Hematopoietic multipotent progenitor cell treated with erythropoietin and hydrocortisone succinate and interleukin-3 and kit ligand, for 17 days (in vitro differentiated cells): ENCODE measurements around the gene RAVER1.
"Not testable (repeated sequence)": the region's sequence is repeated elsewhere in the genome, so short reads cannot be mapped to it uniquely, and the experiment has no call there.

Experiments used
- DNase-seq: peaks from one replicate; pipeline ENCODE4 v3.0.0-alpha.2; 2015; ENCODE audit warnings: low spot score

Gene RAVER1, protein sequence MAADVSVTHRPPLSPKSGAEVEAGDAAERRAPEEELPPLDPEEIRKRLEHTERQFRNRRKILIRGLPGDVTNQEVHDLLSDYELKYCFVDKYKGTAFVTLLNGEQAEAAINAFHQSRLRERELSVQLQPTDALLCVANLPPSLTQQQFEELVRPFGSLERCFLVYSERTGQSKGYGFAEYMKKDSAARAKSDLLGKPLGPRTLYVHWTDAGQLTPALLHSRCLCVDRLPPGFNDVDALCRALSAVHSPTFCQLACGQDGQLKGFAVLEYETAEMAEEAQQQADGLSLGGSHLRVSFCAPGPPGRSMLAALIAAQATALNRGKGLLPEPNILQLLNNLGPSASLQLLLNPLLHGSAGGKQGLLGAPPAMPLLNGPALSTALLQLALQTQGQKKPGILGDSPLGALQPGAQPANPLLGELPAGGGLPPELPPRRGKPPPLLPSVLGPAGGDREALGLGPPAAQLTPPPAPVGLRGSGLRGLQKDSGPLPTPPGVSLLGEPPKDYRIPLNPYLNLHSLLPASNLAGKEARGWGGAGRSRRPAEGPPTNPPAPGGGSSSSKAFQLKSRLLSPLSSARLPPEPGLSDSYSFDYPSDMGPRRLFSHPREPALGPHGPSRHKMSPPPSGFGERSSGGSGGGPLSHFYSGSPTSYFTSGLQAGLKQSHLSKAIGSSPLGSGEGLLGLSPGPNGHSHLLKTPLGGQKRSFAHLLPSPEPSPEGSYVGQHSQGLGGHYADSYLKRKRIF

DNA sequence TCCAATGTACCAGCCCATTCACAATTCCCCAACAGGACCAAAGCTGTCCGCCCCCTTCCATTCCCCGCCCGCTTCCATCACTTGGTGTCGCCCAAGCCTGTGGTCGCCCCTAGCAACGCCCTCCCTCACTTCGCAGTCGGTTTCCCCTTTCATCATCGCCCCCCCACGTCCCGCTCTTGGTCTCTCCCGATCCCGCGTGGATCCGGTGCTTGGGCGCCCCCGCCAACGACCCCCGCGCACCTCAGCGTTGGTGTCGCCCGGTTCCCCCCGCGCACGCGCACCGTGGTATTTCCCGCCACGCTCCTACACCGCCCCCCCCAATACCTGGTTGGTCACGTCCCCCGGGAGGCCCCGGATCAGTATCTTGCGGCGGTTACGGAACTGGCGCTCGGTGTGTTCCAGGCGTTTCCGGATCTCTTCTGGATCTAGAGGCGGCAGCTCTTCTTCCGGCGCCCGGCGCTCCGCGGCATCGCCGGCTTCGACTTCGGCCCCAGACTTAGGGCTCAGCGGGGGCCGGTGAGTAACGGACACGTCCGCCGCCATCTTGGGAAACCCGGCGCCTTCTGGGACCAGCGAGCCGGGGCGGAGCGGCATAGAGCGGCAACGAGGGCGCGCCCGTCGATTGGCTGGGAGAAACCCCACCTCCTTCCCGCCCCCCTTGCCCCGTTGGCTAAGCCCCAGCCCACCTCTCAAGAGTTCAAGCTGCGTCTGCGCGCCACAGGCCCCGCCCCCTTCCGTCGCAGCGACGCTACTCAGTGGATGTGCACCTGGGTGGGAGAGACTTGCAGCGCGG, at the start of gene RAVER1:
Gene RAVER1 (minus strand): TSS at position 565 of the 793 bp plus-strand sequence. CDS start 22 bp downstream, at position 543.
- peak; percentile 96 for DNase-seq

DNA sequence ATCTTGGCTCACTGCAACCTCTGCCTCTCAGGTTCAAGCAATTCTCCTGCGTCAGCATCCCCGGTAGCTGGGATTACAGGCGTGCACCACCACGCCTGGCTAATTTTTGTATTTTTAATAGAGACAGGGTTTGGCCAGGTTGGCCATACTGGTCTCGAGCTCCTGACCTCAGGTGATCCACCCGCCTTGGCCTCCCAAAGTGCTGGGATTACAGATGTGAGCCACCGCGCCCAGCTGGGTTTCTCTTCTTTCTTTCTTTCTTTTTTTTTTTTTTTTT, 49.8 kb upstream of the RAVER1 start:
- DNase-seq: not testable (repeated sequence)

DNA sequence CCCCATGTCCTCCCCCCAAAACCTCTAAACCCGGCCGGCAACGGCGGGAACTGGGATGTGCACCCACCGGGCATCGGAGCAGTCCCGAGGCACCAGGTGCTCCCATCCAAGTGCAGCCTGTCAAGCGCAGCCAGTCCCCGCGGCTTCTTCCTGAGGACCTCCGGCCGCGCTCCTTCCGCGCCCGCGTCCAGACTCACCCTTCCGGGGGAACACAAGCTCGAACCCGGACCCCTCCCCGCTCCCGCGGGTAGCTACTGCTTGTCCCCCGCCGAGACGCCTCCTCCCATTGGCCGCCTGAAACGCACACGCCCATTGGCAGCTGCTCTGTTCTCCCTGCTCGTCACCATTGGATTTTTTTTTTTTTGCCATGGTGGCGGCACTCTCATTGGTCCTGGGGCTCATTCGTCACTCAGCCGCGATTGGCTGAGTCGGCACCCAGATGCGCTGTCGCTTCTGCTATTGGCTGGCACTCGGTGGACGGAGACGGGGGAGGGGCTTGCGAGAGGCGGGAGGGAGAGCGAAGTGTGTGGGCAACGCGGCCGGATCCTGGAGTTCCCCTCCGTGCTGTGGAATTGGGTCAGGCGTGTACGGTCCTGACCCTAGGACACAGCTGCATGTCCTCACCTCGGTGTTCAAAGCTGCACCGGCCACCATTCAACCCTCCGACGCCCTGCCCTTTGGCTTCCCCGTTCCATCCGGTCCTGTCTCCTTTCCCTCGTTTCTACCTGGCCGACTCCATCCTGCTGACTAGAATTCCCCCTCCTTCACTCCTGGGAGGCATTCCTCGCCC, 47.2 kb upstream of the RAVER1 start, which contains the start of gene TYK2:
Gene TYK2 (minus strand): TSS at position 260 of the 790 bp plus-strand sequence. CDS start 2,166 bp downstream, outside the sequence.
- DNase-seq: peak; percentile 98

DNA sequence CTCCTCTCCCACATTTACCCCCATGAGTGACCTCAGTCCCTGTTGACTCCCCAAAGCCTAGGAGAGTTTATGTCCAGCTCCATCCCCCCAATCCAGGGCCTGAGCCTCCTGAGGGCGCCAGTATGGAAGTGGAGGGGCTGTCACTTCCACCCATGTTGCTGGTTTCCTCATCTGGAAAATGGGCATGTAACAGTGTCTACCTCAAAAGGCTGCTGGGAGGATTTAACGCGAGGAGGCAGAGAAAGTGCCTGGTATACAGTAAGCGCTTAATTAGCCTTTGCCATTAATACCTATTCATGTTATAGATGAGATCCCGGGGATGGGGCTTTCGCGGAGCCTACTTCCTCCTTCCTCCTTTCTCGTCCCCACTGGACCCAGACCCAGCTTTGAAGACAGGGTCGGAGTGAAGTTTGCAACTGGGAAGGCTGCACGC, 46.6 kb upstream of the RAVER1 start:
- no peak for DNase-seq

DNA sequence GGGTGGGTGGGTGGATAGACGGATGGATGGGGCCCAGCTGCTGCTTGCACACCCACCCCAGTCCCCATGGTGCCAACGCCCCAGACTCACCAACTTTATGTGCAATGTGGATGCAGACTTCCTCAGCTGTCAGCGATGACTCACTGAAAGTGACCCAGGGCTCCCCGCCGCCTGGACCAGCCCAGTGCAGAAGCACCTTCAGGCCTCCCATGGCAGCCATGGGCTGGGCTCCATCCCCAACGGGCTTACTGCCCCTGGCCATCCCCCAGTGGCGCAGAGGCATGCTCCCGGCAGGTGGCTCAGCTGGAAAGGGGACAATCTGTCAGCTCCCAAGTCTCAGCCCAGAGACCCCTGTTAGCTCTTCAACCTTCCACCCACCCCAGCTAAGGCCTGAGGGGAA, 44.8 kb upstream of the RAVER1 start:
- DNase-seq: no peak

DNA sequence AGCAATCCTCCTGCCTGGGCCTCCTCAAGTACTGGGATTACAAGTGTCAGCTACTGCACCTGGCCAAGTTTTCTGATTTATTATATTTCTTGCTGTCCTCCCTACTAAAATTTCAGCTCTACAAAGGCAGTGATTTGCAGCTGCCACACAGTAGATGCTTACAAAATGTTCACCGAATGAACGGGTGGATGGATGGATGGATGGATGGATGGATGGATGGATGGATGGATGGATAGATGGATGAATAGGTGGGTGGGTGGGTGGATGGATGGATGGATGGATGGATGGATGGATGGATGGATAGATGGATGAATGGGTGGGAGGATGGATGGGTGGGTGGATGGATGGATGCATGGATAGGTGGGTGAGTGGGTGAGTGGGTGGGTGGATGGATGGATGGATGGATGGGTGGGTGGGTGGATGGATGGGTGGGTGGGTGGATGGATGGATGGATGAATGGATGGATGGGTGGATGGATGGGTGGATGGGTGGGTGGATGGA, 43.9 kb upstream of the RAVER1 start:
- not testable (repeated sequence) for DNase-seq

DNA sequence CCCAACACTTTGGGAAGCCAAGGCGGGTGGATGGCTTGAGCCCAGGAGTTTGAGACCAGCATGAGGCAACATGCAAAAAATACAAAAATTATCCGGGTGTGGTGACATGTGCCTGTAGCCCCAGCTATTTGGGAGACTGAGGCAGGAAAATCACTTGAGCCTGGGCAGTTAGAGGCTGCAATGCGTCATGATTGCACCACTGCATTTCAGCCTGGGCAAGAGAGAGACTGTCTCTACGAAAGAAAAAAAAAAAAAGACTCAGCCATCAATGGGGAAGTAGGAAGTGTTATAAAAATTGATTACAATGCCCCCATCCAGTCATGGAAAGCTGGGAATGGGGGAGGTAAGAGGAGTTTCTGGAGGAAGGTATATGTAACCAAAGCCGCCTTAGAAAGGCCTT, 41.6 kb upstream of the RAVER1 start:
- DNase-seq: no peak

DNA sequence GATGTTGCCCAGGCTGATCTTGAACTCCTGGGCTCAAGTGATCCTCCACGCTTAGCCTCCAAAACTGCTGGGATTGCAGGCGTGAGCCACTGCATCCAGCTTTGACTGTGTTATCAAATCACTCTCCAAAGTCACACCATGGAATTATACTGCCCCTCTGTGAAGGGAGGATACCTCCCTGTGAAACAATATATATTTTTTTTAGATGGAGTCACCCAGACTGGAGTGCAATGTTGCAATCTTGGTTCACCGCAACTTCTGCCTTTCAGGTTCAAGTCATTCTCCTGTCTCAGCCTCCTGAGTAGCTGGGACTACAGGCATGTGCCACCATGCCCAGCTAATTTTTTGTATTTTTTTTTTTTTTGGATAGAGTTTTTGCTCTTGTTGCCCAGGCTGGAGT, 39.4 kb upstream of the RAVER1 start:
- no peak for DNase-seq

DNA sequence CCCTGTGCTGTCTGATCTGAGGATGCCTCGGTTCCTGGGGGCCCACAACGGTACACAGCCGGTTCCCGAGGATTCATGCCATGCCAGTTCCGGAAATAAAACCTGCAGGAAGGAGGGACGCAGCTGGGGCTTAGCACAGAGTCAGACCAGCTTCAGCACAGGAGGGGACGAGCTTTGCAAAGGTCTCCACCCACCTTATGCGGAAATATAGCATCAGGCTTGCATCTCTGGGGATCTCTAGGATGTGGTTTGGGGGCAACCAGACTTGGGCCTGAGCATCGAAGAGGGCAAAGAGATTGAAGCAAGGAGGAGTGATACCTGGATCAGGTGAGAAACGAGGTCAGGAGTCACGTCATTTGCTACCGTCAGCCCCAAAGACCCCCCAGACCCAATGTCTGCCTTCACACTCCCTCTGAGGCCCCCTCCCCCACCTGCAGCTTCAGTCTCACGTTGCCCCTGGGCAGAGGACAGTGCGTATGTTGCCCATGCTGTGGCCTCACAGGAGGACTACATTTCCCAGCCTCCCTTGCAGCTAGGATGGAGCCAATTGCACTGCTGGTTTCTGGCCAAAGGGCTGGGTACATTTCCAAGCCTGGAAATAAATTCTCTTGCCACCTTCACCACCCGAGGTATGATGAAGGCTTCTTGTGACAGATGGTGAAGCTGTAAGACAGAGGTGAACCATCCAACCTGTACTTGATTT, 34.9 kb upstream of the RAVER1 start:
- DNase-seq: no peak

DNA sequence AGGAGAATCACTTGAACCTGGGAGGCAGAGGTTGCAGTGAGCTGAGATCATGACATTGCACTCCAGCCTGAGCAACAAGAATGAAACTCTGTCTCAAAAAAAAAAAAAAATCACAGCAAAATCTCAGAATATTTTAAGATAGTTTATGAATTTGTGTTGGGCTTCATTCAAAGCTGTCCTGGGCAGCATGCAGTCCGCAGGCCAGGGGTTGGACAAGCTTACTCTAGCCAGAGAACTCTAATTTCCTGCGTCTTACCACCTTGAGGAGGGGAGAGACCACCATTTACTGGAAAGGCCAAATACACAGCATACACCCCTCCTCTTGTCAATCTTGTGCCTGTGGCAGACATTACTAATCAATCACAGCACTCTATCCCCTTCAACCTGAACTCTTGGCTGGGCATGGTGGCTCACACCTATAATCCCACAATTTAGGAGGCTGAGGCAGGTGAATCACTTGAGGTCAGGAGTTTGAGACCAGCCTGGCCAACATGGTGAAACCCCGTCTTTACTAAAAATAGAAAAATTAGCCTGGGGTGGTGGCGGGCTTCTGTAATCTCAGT, 33.7 kb upstream of the RAVER1 start:
- not testable (repeated sequence) for DNase-seq

DNA sequence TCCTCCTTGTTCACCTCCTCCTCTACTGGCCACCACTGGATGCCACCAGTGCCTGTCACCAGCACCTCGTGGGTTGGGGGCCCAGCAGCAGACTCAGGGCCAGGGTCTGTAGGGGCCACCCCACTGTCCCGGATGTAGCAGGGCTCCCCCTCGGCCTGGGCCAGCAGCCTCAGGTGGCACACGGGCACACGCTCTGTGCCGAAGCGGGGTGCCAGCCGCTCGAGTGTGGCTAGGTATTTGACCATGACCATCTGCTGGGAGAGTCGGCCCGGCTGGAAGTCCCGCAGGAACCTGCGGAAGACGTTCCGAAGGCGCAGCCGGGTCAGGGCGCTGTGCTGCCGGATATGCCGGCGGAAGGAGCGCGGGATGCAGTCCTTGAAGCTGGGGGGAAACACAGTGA, 32.2 kb upstream of the RAVER1 start:
- no peak for DNase-seq

DNA sequence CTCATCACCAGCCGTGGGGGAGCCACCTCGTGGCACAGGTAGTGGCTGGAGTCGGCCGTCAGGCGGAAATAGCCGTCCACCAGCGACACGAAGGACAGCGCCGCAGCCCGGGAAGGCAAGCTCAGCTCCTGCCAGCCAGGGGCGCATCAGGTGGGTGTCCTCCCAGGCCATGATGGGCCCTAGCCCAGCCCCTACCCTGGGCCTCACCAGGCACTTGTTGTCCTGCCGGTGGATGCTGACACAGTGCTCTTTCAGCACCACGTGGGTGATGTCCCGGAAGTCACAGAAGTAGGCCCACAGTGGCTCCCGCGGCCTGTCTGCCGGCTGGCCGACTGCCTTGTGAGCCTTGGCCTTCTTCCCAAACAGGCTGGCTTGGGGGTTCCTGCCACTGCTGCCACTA, 31.3 kb upstream of the RAVER1 start:
- DNase-seq: no peak

DNA sequence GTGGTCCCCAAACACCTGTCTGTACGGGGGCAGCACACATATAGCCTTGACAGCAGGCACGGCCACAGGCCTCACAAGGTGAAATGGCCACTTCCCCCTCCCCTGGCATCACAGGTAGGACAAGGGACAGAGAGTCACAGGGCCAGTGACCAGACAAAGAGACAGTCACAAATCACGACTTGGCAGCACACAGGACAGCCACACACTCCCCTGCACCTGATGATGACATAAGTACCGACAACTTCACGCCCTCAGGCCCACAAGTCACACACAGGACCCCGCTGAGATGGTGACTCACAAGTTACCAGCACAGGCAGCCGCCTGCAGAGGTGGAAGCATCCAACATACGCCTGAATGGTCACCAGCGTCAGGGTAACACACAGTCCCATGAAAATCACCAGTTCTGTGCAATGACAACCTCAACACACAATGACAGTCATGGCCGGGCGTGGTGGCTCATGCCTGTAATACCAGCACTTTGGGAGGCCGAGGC, 30.5 kb upstream of the RAVER1 start:
- DNase-seq: no peak

DNA sequence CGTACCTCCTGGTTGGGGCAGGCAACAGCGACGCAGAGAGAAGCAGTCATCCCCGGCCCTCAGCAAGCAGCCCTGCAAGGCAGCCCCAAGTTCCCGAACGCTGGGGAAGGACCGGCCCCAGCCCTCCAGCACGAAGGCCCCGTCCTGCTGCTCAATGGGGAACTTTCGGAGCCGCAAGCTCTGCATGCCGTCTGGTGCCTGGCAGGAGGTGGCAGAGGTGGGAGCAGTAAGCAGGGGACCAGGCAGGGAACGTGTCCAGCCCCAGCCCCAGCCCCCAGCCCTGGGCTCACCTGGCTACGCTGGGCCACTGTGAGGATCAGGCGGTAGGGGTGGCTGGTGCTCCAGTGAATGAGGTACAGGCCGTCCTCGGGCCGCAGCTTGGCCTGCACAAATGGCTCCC, 28.9 kb upstream of the RAVER1 start:
- no peak for DNase-seq

DNA sequence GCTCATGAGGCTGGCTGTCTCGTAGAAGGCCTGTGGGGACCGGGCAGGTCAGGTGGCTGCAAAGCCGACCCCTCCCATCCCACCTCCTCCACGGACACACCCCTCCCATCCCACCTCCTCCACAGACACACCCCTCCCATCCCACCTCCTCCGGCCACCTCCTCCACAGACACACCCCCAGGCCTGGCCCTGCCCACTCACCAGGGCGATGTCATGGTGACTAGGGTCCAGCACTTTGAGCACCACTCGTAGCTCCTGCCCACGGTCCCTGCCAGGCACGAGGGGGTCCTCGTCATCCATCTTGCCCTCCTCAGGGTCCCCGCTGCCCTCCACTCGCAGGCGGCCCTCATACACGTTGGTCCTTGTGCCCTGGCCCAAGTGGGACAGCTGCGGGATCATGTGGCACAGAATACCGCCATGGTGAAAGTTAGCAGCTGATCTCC, 28.3 kb upstream of the RAVER1 start:
- DNase-seq: no peak

DNA sequence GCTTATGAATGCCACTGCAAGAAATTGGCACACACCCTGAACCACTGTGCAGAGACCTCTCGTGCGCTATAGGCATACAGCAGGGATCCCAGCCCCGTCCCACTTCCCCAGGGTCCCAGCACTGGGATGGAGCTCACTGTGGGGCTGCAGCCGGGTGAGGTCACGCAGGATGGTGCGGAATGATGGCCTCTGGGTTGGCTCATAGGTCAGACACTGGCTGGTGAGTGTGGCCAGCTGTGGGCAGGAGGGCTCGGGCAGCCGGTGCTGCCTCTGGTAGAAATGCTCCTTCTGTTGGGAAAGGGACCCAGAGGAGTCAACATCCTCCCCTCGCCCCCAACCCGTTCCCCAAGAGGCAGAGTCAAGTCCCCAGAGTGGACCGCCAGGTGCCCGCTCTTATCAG, 23.1 kb upstream of the RAVER1 start:
- no peak for DNase-seq

DNA sequence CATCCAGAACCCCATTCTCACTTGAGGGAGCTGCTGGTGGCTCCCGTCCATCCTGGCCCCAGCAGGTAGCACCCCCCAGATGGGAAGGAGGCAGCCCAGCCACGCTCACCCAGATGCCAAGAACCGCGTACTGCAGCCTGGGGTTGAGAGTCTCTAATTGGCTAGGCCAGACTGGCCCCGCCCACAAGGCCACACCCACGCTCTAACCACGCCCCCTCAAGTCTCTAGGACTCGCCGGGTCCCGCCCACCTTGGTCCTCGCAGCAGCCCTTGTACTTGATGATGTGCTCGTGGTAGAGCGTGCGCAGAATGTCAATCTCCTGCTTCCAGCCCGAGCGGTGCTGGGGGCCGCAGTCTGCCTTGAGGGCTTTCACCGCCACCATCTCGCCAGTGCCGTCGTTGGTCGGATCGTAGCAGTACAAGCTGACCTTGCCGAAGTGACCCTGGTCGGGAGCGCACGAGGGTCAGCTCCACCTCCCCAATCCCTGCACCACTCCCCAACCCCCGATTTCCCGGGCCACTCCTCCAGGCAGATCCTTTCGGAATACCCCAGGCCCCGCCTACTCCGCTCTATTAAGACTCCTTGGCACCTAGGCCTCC, 20.6 kb upstream of the RAVER1 start:
- peak; percentile 33 for DNase-seq

DNA sequence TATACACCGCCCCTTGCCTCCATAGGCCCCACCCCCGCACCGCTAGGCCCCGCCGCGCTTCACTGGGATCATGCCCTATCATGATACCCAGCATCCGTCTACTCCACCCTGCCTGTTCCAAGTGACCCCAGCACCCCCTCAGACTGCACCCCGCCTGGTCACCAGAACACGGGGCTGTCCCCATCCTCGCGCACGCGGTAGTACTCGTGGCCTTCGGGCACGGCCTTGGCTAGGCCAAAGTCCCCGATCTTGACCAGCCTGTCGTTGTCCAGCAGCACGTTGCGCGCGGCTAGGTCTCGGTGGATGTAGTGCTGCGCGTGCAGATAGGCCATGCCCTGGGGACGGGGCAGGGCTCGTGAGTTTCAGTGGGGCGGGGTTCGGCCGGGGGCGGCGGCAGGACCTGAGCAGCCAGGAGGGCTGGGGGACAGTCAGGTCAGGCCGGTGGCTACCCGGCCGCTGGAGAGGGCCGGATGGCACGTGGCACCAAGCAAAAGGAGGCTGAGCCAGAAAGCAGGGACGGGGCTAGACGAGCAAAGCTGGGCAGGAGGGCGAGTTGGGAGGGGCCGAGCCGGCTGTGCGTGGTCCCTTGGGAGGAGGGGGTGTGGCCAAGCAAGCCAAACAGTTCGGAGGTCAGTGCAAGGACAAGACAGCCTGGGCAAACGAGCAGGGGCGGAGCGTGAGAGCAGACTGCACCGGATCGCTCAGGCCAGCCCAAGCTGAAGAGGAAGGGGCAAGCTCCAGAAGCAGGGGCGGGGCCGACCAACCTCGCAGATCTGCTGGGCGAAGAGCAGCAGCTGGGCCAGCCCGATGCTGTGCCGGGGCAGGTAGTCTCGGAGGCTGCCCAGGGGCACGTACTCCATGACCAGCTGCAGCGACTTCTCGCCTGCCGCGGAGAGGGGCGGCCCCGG, 19.7 kb upstream of the RAVER1 start:
- no peak for DNase-seq

DNA sequence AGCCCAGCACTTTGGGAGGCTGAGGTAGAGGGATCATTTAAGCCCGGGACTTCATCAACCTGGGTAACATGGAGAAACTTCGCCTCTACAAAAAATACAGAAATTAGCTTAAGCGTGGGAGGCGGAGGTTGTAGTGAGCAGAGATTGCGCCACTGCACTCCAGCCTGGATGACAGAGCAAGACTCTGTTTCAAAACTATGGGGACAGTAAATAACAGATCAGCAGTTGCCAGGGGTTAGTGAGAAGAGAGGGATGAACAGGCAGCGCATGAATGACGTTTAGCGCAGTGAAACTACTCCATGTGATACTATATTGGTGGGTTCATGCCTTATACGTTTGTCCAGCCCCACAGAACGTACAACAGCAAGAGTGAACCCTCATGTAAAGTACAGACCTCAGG, 13.2 kb upstream of the RAVER1 start:
- no peak for DNase-seq
